ENCODE results near the gene HRC.
"Not testable (repeated sequence)": the region's sequence is repeated elsewhere in the genome, so short reads cannot be mapped to it uniquely, and the experiment has no call there.

The HRC gene

GRCh38 chr19:49182848-49183375 lies 27.7 kb upstream of the HRC start:
- TF ChIP-seq ZFP30 (CRISPR knock-in tag; IDR thresholded peaks at IDR 0.05) (no peak), ZNF565 (CRISPR knock-in tag; conservative IDR thresholded peaks at IDR 0.05; ENCODE audit: low read depth) (no peak), OSR1 (CRISPR knock-in tag; IDR thresholded peaks at IDR 0.05) (no peak), CREB5 (CRISPR knock-in tag; IDR thresholded peaks at IDR 0.05; ENCODE audit: low read depth) (no peak), ZNF8 (CRISPR knock-in tag; IDR thresholded peaks at IDR 0.05) (no peak), CSRNP3 (CRISPR knock-in tag; IDR thresholded peaks at IDR 0.05) (no peak), ZFP3 (CRISPR knock-in tag; IDR thresholded peaks at IDR 0.05) (no peak), ARNTL (CRISPR knock-in tag; IDR thresholded peaks at IDR 0.05; ENCODE audit: borderline replicate concordance, low read depth) (no peak)
- ATAC-seq, result no peak

- ATAC-seq, result not testable (repeated sequence)
Measured at GRCh38 chr19:49182010-49182847, 27.0 kb upstream of the HRC start.

- TF ChIP-seq CSRNP3 (CRISPR knock-in tag; IDR thresholded peaks at IDR 0.05), result no peak
- no peak for TF ChIP-seq CREB5 (CRISPR knock-in tag; IDR thresholded peaks at IDR 0.05; ENCODE audit: low read depth)
- TF ChIP-seq ESRRG (CRISPR knock-in tag; IDR thresholded peaks at IDR 0.05), result no peak
- no peak for TF ChIP-seq TOX (CRISPR knock-in tag; IDR thresholded peaks at IDR 0.05; ENCODE audit: borderline replicate concordance)
- TF ChIP-seq ZFP3 (CRISPR knock-in tag; IDR thresholded peaks at IDR 0.05), result no peak
- no peak for ATAC-seq
Measured at GRCh38 chr19:49180659-49181058, 25.5 kb upstream of the HRC start.

GRCh38 chr19:49173198-49173597 lies 18.0 kb upstream of the HRC start:
- no peak for ATAC-seq
- TF ChIP-seq SNAI2 (CRISPR knock-in tag; IDR thresholded peaks at IDR 0.05), result no peak
- no peak for TF ChIP-seq ZC3H10 (CRISPR knock-in tag; IDR thresholded peaks at IDR 0.05)
- TF ChIP-seq ESRRG (CRISPR knock-in tag; IDR thresholded peaks at IDR 0.05), result no peak
- no peak for TF ChIP-seq GLIS3 (CRISPR knock-in tag; IDR thresholded peaks at IDR 0.05)
- no peak for TF ChIP-seq ARNTL (CRISPR knock-in tag; IDR thresholded peaks at IDR 0.05; ENCODE audit: borderline replicate concordance, low read depth)
- no peak for TF ChIP-seq ZNF565 (CRISPR knock-in tag; conservative IDR thresholded peaks at IDR 0.05; ENCODE audit: low read depth)
- no peak for TF ChIP-seq ZNF8 (CRISPR knock-in tag; IDR thresholded peaks at IDR 0.05)
- no peak for TF ChIP-seq TOX (CRISPR knock-in tag; IDR thresholded peaks at IDR 0.05; ENCODE audit: borderline replicate concordance)
- no peak for TF ChIP-seq ISL1 (CRISPR knock-in tag; IDR thresholded peaks at IDR 0.05)
- no peak for TF ChIP-seq CREB5 (CRISPR knock-in tag; IDR thresholded peaks at IDR 0.05; ENCODE audit: low read depth)

GRCh38 chr19:49168421-49168820 lies 13.2 kb upstream of the HRC start:
- ATAC-seq, result no peak
- TF ChIP-seq ESRRG (CRISPR knock-in tag; IDR thresholded peaks at IDR 0.05), result no peak
- no peak for TF ChIP-seq POU6F1 (CRISPR knock-in tag; IDR thresholded peaks at IDR 0.05; ENCODE audit: borderline replicate concordance, low read depth)
- TF ChIP-seq CREB5 (CRISPR knock-in tag; IDR thresholded peaks at IDR 0.05; ENCODE audit: low read depth), result no peak
- TF ChIP-seq ZNF8 (CRISPR knock-in tag; IDR thresholded peaks at IDR 0.05), result no peak
